ENCODE results near the gene MAPT. TPM values are rescaled to one million over a fixed set of nuclear protein-coding genes. Genes with fewer than 3 reads are reported as not detected.
"Not testable (repeated sequence)": the region's sequence is repeated elsewhere in the genome, so short reads cannot be mapped to it uniquely, and the experiment has no call there.

Gene MAPT
- total RNA-seq, 2 experiments from 2014 or later: 0.69 to 0.74 TPM

DNA sequence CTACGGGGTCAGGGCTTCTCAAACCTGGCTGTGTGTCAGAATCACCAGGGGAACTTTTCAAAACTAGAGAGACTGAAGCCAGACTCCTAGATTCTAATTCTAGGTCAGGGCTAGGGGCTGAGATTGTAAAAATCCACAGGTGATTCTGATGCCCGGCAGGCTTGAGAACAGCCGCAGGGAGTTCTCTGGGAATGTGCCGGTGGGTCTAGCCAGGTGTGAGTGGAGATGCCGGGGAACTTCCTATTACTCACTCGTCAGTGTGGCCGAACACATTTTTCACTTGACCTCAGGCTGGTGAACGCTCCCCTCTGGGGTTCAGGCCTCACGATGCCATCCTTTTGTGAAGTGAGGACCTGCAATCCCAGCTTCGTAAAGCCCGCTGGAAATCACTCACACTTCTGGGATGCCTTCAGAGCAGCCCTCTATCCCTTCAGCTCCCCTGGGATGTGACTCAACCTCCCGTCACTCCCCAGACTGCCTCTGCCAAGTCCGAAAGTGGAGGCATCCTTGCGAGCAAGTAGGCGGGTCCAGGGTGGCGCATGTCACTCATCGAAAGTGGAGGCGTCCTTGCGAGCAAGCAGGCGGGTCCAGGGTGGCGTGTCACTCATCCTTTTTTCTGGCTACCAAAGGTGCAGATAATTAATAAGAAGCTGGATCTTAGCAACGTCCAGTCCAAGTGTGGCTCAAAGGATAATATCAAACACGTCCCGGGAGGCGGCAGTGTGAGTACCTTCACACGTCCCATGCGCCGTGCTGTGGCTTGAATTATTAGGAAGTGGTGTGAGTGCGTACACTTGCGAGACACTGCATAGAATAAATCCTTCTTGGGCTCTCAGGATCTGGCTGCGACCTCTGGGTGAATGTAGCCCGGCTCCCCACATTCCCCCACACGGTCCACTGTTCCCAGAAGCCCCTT, 115.6 kb downstream of the MAPT start:
- no peaks in the 10 kb centered on the region for H3K36me3 Mint-ChIP-seq

DNA sequence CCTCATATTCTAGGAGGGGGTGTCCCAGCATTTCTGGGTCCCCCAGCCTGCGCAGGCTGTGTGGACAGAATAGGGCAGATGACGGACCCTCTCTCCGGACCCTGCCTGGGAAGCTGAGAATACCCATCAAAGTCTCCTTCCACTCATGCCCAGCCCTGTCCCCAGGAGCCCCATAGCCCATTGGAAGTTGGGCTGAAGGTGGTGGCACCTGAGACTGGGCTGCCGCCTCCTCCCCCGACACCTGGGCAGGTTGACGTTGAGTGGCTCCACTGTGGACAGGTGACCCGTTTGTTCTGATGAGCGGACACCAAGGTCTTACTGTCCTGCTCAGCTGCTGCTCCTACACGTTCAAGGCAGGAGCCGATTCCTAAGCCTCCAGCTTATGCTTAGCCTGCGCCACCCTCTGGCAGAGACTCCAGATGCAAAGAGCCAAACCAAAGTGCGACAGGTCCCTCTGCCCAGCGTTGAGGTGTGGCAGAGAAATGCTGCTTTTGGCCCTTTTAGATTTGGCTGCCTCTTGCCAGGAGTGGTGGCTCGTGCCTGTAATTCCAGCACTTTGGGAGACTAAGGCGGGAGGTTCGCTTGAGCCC, 116.3 kb downstream of the MAPT start:
- Mint-ChIP-seq H3K9me3 (no peaks in the 10 kb centered on the region), H3K36me3 (no peaks in the 10 kb centered on the region), H3K4me3 (no peak overlapping the region), H3K4me1 (no peaks in the 10 kb centered on the region), H3K27me3 (no peaks in the 10 kb centered on the region), H3K27ac (no peak overlapping the region)
- POLR2A ChIA-PET: no interaction called here
- ATAC-seq (ENCODE audit: low read depth): no peak
- no peak for DNase-seq

More for the DNA sequence above, 115.6 kb downstream of the MAPT start:
- Mint-ChIP-seq H3K4me3 (no peak overlapping the region), H3K27me3 (peaks cover 2% of the 10 kb centered on the region), H3K9me3 (no peaks in the 10 kb centered on the region), H3K27ac (no peak overlapping the region), H3K4me1 (no peaks in the 10 kb centered on the region)
- no peak for ATAC-seq (ENCODE audit: low read depth)
- DNase-seq: no peak
- POLR2A ChIA-PET: no interaction called here

DNA sequence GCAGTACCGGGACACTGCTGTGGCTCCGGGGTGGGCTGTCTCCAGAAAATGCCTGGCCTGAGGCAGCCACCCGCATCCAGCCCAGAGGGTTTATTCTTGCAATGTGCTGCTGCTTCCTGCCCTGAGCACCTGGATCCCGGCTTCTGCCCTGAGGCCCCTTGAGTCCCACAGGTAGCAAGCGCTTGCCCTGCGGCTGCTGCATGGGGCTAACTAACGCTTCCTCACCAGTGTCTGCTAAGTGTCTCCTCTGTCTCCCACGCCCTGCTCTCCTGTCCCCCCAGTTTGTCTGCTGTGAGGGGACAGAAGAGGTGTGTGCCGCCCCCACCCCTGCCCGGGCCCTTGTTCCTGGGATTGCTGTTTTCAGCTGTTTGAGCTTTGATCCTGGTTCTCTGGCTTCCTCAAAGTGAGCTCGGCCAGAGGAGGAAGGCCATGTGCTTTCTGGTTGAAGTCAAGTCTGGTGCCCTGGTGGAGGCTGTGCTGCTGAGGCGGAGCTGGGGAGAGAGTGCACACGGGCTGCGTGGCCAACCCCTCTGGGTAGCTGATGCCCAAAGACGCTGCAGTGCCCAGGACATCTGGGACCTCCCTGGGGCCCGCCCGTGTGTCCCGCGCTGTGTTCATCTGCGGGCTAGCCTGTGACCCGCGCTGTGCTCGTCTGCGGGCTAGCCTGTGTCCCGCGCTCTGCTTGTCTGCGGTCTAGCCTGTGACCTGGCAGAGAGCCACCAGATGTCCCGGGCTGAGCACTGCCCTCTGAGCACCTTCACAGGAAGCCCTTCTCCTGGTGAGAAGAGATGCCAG, 117.6 kb downstream of the MAPT start:
- H3K27me3 Mint-ChIP-seq: no peaks in the 10 kb centered on the region
- DNase-seq (no peak), ATAC-seq (ENCODE audit: low read depth) (no peak)
- no peaks in the 10 kb centered on the region for H3K9me3 Mint-ChIP-seq
- H3K4me3 Mint-ChIP-seq: no peak overlapping the region
- H3K27ac Mint-ChIP-seq: no peak overlapping the region
- no peaks in the 10 kb centered on the region for H3K4me1 Mint-ChIP-seq
- H3K36me3 Mint-ChIP-seq: no peaks in the 10 kb centered on the region
- POLR2A ChIA-PET: no interaction called here

DNA sequence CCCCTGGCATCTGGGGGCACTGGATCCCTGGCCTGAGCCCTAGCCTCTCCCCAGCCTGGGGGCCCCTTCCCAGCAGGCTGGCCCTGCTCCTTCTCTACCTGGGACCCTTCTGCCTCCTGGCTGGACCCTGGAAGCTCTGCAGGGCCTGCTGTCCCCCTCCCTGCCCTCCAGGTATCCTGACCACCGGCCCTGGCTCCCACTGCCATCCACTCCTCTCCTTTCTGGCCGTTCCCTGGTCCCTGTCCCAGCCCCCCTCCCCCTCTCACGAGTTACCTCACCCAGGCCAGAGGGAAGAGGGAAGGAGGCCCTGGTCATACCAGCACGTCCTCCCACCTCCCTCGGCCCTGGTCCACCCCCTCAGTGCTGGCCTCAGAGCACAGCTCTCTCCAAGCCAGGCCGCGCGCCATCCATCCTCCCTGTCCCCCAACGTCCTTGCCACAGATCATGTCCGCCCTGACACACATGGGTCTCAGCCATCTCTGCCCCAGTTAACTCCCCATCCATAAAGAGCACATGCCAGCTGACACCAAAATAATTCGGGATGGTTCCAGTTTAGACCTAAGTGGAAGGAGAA, 118.2 kb downstream of the MAPT start:
- H3K4me3 Mint-ChIP-seq: no peak overlapping the region
- no peak for DNase-seq
- H3K9me3 Mint-ChIP-seq: no peaks in the 10 kb centered on the region
- ATAC-seq (ENCODE audit: low read depth): no peak
- no peaks in the 10 kb centered on the region for H3K36me3 Mint-ChIP-seq
- H3K27ac Mint-ChIP-seq: no peak overlapping the region
- POLR2A ChIA-PET: no interaction called here
- H3K27me3 Mint-ChIP-seq: no peaks in the 10 kb centered on the region
- H3K4me1 Mint-ChIP-seq: no peaks in the 10 kb centered on the region

DNA sequence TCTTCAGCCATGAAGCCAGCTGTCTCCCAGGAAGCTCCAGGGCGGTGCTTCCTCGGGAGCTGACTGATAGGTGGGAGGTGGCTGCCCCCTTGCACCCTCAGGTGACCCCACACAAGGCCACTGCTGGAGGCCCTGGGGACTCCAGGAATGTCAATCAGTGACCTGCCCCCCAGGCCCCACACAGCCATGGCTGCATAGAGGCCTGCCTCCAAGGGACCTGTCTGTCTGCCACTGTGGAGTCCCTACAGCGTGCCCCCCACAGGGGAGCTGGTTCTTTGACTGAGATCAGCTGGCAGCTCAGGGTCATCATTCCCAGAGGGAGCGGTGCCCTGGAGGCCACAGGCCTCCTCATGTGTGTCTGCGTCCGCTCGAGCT, 118.8 kb downstream of the MAPT start:
- POLR2A ChIA-PET: no interaction called here
- no peaks in the 10 kb centered on the region for H3K36me3 Mint-ChIP-seq
- no peaks in the 10 kb centered on the region for H3K4me1 Mint-ChIP-seq
- H3K27ac Mint-ChIP-seq: no peak overlapping the region
- no peak overlapping the region for H3K4me3 Mint-ChIP-seq
- no peaks in the 10 kb centered on the region for H3K9me3 Mint-ChIP-seq
- H3K27me3 Mint-ChIP-seq: no peaks in the 10 kb centered on the region
- DNase-seq (no peak), ATAC-seq (ENCODE audit: low read depth) (no peak)

DNA sequence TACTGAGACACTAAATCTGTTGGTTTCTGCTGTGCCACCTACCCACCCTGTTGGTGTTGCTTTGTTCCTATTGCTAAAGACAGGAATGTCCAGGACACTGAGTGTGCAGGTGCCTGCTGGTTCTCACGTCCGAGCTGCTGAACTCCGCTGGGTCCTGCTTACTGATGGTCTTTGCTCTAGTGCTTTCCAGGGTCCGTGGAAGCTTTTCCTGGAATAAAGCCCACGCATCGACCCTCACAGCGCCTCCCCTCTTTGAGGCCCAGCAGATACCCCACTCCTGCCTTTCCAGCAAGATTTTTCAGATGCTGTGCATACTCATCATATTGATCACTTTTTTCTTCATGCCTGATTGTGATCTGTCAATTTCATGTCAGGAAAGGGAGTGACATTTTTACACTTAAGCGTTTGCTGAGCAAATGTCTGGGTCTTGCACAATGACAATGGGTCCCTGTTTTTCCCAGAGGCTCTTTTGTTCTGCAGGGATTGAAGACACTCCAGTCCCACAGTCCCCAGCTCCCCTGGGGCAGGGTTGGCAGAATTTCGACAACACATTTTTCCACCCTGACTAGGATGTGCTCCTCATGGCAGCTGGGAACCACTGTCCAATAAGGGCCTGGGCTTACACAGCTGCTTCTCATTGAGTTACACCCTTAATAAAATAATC, 119.3 kb downstream of the MAPT start:
- Mint-ChIP-seq H3K4me1 (no peaks in the 10 kb centered on the region), H3K27me3 (no peaks in the 10 kb centered on the region), H3K27ac (no peak overlapping the region), H3K36me3 (no peaks in the 10 kb centered on the region), H3K9me3 (no peaks in the 10 kb centered on the region), H3K4me3 (no peak overlapping the region)
- DNase-seq (no peak), ATAC-seq (ENCODE audit: low read depth) (no peak)
- POLR2A ChIA-PET: no interaction called here

DNA sequence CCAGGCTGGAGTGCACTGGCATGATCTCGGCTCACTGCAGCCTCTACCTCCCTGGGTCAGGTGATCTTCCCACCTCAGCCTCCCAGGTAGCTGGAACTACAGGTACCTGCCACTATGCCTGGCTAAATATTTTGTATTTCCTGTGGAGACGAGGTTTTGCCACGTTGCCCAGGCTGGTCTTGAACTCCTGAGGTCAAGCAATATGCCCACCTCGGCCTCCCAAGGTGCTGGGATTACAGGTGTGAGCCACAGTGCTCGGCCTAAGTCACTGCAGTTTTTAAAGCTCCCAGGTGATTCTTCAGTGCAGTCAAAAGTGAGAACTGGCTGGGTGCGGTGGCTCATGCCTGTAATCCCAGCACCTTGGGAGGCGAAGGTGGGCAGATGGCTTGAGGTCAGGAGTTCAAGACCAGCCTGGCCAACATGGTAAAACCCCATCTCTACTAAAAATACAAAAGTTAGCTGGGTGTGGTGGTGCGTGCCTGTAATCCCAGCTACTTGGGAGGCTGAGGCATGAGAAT, 125.1 kb downstream of the MAPT start:
- H3K27me3 Mint-ChIP-seq; H3K4me1 Mint-ChIP-seq; H3K4me3 Mint-ChIP-seq; H3K36me3 Mint-ChIP-seq; POLR2A ChIA-PET; DNase-seq; H3K27ac Mint-ChIP-seq; H3K9me3 Mint-ChIP-seq; ATAC-seq (ENCODE audit: low read depth): not testable (repeated sequence)

DNA sequence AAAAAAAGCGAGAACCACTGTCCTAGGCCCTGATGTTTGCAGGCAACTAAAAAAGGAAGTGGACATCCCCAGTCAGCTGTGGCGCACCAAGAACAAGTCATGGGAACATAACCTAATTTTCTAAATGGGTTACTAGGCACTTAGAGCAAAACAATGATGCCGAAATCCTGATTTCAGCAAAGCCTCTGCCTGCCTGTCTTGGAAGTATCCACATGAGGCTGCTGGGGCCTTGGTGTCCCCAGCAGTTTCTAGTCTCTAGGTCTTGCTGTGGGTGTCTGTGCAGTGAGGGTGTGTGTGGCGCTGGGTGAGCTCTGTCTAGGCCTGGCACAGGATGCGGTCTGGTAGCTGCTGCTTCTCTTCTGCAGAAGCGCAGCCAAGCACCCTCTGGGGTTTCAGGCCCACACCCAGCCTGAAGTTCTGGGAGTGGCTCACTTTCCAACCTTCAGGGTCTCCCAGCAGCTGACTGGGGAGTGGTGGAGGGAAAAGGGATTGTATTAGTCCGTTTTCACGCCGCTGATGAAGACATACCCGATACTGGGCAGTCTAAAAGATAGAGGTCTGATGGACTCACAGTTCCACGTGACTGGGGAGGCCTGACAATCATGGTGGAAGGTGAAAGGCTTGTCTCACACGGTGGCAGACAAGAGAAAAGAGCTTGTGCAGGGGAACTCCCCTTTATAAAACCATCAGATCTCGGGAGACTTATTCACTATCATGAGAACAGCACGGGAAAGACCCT, 125.8 kb downstream of the MAPT start:
- peak; percentile 96 for ATAC-seq (ENCODE audit: low read depth)
- H3K36me3 Mint-ChIP-seq: peaks cover 6% of the 10 kb centered on the region
- no peaks in the 10 kb centered on the region for H3K9me3 Mint-ChIP-seq
- POLR2A ChIA-PET: no interaction called here
- H3K27ac Mint-ChIP-seq: peak overlapping the region; percentile 86
- H3K4me1 Mint-ChIP-seq: peaks cover 7% of the 10 kb centered on the region
- peak overlapping the region; percentile 22 for H3K4me3 Mint-ChIP-seq
- DNase-seq: no peak
- H3K27me3 Mint-ChIP-seq: no peaks in the 10 kb centered on the region

DNA sequence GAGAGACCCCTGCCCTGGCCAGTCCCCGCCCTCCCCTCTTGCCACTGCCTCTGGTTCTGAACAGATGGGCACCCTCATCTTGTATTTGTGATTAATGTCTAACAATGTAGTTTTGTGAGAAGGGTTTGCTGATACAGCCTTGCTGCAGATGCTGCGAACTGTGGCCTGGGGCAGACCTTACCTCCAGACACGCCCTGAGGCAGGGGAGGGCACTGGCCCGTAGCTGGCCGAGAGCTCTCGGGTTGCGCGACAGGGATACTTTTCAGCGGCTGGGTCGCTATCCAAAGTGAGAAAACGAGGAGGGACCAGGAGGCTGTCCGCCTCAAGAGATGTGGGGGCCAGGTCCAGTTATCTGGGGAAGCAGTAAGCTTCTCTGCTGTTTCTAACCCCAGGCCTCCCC, 126.6 kb downstream of the MAPT start:
- no peak for ATAC-seq (ENCODE audit: low read depth)
- Mint-ChIP-seq H3K9me3 (no peaks in the 10 kb centered on the region), H3K4me1 (peaks cover 7% of the 10 kb centered on the region), H3K4me3 (no peak overlapping the region), H3K36me3 (peaks cover 6% of the 10 kb centered on the region), H3K27ac (peak overlapping the region; percentile 48), H3K27me3 (no peaks in the 10 kb centered on the region)
- DNase-seq: no peak
- POLR2A ChIA-PET: no interaction called here

DNA sequence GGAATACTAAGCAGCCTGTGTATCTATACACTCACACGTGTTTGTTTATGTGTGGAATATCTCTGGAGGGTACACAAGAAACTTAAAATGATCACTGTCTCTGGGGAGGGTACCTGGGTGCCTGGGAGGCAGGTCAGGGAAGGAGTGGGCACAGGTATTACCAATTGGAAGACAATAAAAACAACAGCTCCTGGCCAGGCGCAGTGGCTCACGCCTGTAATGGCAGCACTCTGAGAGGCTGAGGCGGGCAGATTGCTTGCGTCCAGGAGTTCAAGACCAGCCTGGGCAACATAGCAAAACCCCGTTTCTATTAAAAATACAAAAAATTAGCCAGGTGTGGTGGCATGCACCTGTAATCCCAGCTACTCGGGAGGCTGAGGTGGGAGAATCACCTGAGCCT, 129.0 kb downstream of the MAPT start:
- H3K9me3 Mint-ChIP-seq; H3K36me3 Mint-ChIP-seq; POLR2A ChIA-PET; ATAC-seq (ENCODE audit: low read depth); H3K27ac Mint-ChIP-seq; H3K27me3 Mint-ChIP-seq; DNase-seq; H3K4me3 Mint-ChIP-seq: not testable (repeated sequence)
- peaks cover 13% of the 10 kb centered on the region for H3K4me1 Mint-ChIP-seq

DNA sequence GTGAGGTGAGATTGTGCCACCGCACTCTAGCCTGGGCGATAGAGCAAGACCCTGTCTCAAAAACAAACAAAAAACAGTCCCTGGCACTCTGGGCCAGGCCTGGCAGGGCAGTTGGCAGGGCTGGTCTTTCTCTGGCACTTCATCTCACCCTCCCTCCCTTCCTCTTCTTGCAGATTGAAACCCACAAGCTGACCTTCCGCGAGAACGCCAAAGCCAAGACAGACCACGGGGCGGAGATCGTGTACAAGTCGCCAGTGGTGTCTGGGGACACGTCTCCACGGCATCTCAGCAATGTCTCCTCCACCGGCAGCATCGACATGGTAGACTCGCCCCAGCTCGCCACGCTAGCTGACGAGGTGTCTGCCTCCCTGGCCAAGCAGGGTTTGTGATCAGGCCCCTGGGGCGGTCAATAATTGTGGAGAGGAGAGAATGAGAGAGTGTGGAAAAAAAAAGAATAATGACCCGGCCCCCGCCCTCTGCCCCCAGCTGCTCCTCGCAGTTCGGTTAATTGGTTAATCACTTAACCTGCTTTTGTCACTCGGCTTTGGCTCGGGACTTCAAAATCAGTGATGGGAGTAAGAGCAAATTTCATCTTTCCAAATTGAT, 129.5 kb downstream of the MAPT start:
- H3K4me3 Mint-ChIP-seq: no peak overlapping the region
- POLR2A ChIA-PET: no interaction called here
- ATAC-seq (ENCODE audit: low read depth): no peak

DNA sequence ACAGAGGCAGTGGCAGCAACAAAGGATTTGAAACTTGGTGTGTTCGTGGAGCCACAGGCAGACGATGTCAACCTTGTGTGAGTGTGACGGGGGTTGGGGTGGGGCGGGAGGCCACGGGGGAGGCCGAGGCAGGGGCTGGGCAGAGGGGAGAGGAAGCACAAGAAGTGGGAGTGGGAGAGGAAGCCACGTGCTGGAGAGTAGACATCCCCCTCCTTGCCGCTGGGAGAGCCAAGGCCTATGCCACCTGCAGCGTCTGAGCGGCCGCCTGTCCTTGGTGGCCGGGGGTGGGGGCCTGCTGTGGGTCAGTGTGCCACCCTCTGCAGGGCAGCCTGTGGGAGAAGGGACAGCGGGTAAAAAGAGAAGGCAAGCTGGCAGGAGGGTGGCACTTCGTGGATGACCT, 130.2 kb downstream of the MAPT start:
- H3K27me3 Mint-ChIP-seq: no peaks in the 10 kb centered on the region
- DNase-seq: no peak
- POLR2A ChIA-PET: no interaction called here
- H3K9me3 Mint-ChIP-seq: no peaks in the 10 kb centered on the region
- no peak for ATAC-seq (ENCODE audit: low read depth)
- H3K4me1 Mint-ChIP-seq: peaks cover 15% of the 10 kb centered on the region
- H3K27ac Mint-ChIP-seq: no peak overlapping the region
- H3K4me3 Mint-ChIP-seq: no peak overlapping the region
- H3K36me3 Mint-ChIP-seq: peaks cover 6% of the 10 kb centered on the region

More for the DNA sequence above, 129.5 kb downstream of the MAPT start:
- Mint-ChIP-seq H3K27me3 (no peaks in the 10 kb centered on the region), H3K4me1 (peaks cover 13% of the 10 kb centered on the region), H3K27ac (no peak overlapping the region), H3K36me3 (peaks cover 6% of the 10 kb centered on the region), H3K9me3 (no peaks in the 10 kb centered on the region)
- DNase-seq: no peak

Measured in activated naive CD8-positive, alpha-beta T cell treated with anti-CD3 and anti-CD28 coated beads, Interleukin-2, amount 10 ng/mL, durations not matched to agents 7 days and 5 days (primary cell).